ENCODE measurements around the gene GATA2. TPM values are rescaled to one million over a fixed set of nuclear protein-coding genes. Genes with fewer than 3 reads are reported as not detected.

GATA2 gene
- total RNA-seq, 1 donor from 2014 or later = 23.9 TPM

- Mint-ChIP-seq H3K9me3 (no peaks in the 10 kb centered on the region), H3K4me3 (peak overlapping the region; percentile 85), H3K4me1 (ENCODE audit: unreplicated experiment) (peaks cover 18% of the 10 kb centered on the region)
Measured at GRCh38 chr3:128496602-128497304, 3.8 kb upstream of the GATA2 start.

DNA sequence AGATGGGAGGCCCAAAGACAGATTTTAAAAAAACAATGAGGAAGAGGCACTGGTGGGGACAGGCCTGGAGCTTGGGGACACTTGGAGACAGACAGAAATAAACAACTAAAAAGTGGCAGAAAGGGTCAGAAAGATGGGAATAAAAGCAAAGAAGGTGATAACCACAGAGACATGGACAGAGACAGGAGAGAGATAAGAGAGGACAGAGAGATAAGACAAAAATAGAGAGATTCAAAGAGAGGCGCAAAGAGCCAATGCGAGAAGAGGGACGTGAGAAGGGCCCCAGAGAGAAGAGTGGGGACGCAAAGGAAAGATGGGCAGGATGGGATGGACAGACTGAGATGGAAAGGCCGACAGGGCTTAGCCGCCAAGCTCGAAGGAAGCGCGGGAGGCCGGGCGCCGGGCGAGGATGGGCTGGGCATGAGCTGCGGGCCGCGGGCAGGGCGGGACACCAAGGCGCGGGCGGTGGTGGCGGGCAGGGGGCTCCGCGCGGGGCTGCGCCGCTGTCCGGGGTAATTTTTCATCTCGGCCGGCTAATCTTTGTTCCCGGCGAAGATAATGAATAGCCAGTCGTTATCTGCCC is 3.1 kb upstream of the GATA2 start:
- Mint-ChIP-seq H3K4me1 (ENCODE audit: unreplicated experiment) (peaks cover 18% of the 10 kb centered on the region), H3K36me3 (peaks cover 18% of the 10 kb centered on the region), H3K27me3 (peaks cover 79% of the 10 kb centered on the region), H3K4me3 (peak overlapping the region; percentile 85), H3K27ac (no peak overlapping the region), H3K9me3 (no peaks in the 10 kb centered on the region)
- TF ChIP-seq CTCF (conservative IDR thresholded peaks at IDR 0.05) = no peak
- DNase-seq (ENCODE audit: extremely low spot score, unreplicated experiment) = peak; percentile 67

More at GRCh38 chr3:128496602-128497304, 3.8 kb upstream of the GATA2 start:
- Mint-ChIP-seq H3K36me3 (peaks cover 18% of the 10 kb centered on the region), H3K27ac (no peak overlapping the region), H3K27me3 (peaks cover 75% of the 10 kb centered on the region)
- peak; percentile 71 for DNase-seq (ENCODE audit: extremely low spot score, unreplicated experiment)
- TF ChIP-seq CTCF (conservative IDR thresholded peaks at IDR 0.05) = no peak

GRCh38 chr3:128495435-128495970 is 2.5 kb upstream of the GATA2 start:
- Mint-ChIP-seq H3K36me3 (peaks cover 18% of the 10 kb centered on the region), H3K4me1 (ENCODE audit: unreplicated experiment) (peaks cover 18% of the 10 kb centered on the region), H3K27me3 (peaks cover 78% of the 10 kb centered on the region), H3K4me3 (peak overlapping the region; percentile 73), H3K9me3 (no peaks in the 10 kb centered on the region), H3K27ac (peak overlapping the region; percentile 6)
- DNase-seq (ENCODE audit: extremely low spot score, unreplicated experiment) = peak; percentile 66
- TF ChIP-seq CTCF (conservative IDR thresholded peaks at IDR 0.05) = no peak

DNA sequence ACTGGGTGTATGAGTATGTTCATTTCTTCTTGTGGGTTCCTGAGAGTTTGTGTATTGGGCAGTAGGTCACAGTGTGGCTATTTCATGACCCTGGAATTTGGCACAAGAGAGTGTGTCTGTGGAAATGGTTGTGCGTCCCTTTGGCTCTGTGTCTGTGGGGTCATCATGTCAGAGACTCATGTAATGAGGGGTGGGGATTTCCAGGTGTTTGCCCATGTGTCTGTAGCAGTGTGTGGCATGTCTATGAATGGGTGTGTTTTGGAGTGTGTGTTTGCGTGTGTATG is 1.3 kb upstream of the GATA2 start:
- no peak for TF ChIP-seq CTCF (conservative IDR thresholded peaks at IDR 0.05)
- Mint-ChIP-seq H3K27ac (no peak overlapping the region), H3K27me3 (peaks cover 83% of the 10 kb centered on the region), H3K36me3 (peaks cover 15% of the 10 kb centered on the region), H3K4me1 (ENCODE audit: unreplicated experiment) (peaks cover 18% of the 10 kb centered on the region), H3K4me3 (peak overlapping the region; percentile 69), H3K9me3 (no peaks in the 10 kb centered on the region)
- DNase-seq (ENCODE audit: extremely low spot score, unreplicated experiment) = peak; percentile 16

- no peak overlapping the region for H3K27ac Mint-ChIP-seq
- peaks cover 15% of the 10 kb centered on the region for H3K36me3 Mint-ChIP-seq
- H3K4me3 Mint-ChIP-seq = peak overlapping the region; percentile 69
- H3K4me1 Mint-ChIP-seq (ENCODE audit: unreplicated experiment) = peaks cover 18% of the 10 kb centered on the region
- DNase-seq (ENCODE audit: extremely low spot score, unreplicated experiment) = peak; percentile 27
- no peaks in the 10 kb centered on the region for H3K9me3 Mint-ChIP-seq
- no peak for TF ChIP-seq CTCF (conservative IDR thresholded peaks at IDR 0.05)
- H3K27me3 Mint-ChIP-seq = peaks cover 83% of the 10 kb centered on the region
Measured at GRCh38 chr3:128493570-128494366, 767 bp upstream of the GATA2 start.

All from type B pancreatic cell (in vitro differentiated cells).